Right lobe of liver (tissue), 4 donors: ENCODE data around the gene SCAMP2.

Source experiments
- CTCF ChIP-seq, 4 donors: fragments of 200-600 bp in 3 of 4; fragments of 450-650 bp in 1 of 4; IDR thresholded peaks; one replicate each; pipeline versions ENCODE4 v1.5.1 to v1.8.0; 2016 to 2022; ENCODE audit warnings: antibody characterized with exemption in 4 of 4, mild to moderate bottlenecking in 2 of 4
- POLR2A ChIP-seq: fragments of 450-650 bp; IDR thresholded peaks from one replicate; pipeline ENCODE4 v1.6.1; 2017; ENCODE audit warnings: antibody characterized with exemption, mild to moderate bottlenecking
- donor health status: DM: no; HTN: no; CAD: no.
- donor health status: DM: no; HTN: no; CAD: no.
- donor health status: DM: no; HTN: yes; CAD: no.

- TF ChIP-seq CTCF (IDR thresholded peaks at IDR 0.05) (no peak), POLR2A (no peak)
Measured at GRCh38 chr15:74865316-74865715, 7.8 kb downstream of the SCAMP2 start.
